H1 (cell line): ENCODE measurements around the gene HELT. TPM values are rescaled to one million over a fixed set of nuclear protein-coding genes. Genes with fewer than 3 reads are reported as not detected.
A peak's percentile ranks its signal among the peaks of the same experiment; 100 is the strongest.

Experiments
- ATF2 ChIP-seq: IDR thresholded peaks from 2 replicates; pipeline ENCODE4 v1.6.1; 2012; ENCODE audit warnings: low read length, inconsistent platforms
- ATF3 ChIP-seq: IDR thresholded peaks from 2 replicates; pipeline ENCODE4 v1.6.1; 2011; ENCODE audit warnings: low read depth, mild to moderate bottlenecking, low read length; ENCODE audit not compliant: insufficient read depth
- CBX5 ChIP-seq: fragments of 300-800, 300-1000 bp; sonication (generic); IDR thresholded peaks from 2 replicates; pipeline ENCODE4 v1.7.1; 2016; ENCODE audit warnings: antibody characterized with exemption, low read length, low read depth
- CTBP2 ChIP-seq: IDR thresholded peaks from 2 replicates; pipeline ENCODE4 v1.7.0; 2011; ENCODE audit warnings: borderline replicate concordance, mild to moderate bottlenecking, moderate library complexity, mixed read lengths, low read length; ENCODE audit not compliant: insufficient read depth, insufficient read length
- CTCF ChIP-seq, 3 experiments: IDR thresholded peaks; 1 replicate in 2 of 3; 2 replicates in 1 of 3; pipeline versions ENCODE4 v1.5.1 to v1.6.1; 2011; ENCODE audit warnings: low read length in 3 of 3, mild to moderate bottlenecking in 3 of 3, inconsistent platforms in 2 of 3, low read depth in 1 of 3, moderate library complexity in 1 of 3; ENCODE audit not compliant: insufficient read depth in 1 of 3; ENCODE audit errors: control extremely low read depth in 1 of 3
- EGR1 ChIP-seq: IDR thresholded peaks from 2 replicates; pipeline ENCODE4 v1.6.1; 2011; ENCODE audit warnings: low read depth, low read length, borderline replicate concordance
- FOSL1 ChIP-seq: IDR thresholded peaks from 2 replicates; pipeline ENCODE4 v1.6.1; 2011; ENCODE audit warnings: mild to moderate bottlenecking, low read depth, low read length, moderate library complexity; ENCODE audit not compliant: insufficient read depth
- JUND ChIP-seq: IDR thresholded peaks from 2 replicates; pipeline ENCODE4 v1.6.1; 2011; ENCODE audit warnings: mild to moderate bottlenecking, improper control_type of control experiment, low read length
- KDM5A ChIP-seq: fragments of 200-600 bp; IDR thresholded peaks from 2 replicates; pipeline ENCODE4 v1.7.1; 2012; ENCODE audit warnings: mild to moderate bottlenecking, low read length, inconsistent platforms, mixed read lengths
- NRF1 ChIP-seq: IDR thresholded peaks from 2 replicates; pipeline ENCODE4 v1.6.1; 2011; ENCODE audit warnings: mild to moderate bottlenecking, low read depth, low read length, improper control_type of control experiment
- POU5F1 ChIP-seq: IDR thresholded peaks from 2 replicates; pipeline ENCODE4 v1.6.1; 2011; ENCODE audit warnings: low read depth, mild to moderate bottlenecking, low read length, moderate library complexity
- RNF2 ChIP-seq: fragments of 200-900, 300-1000 bp; sonication (generic); IDR thresholded peaks from 2 replicates; pipeline ENCODE4 v1.7.1; 2016; ENCODE audit warnings: borderline replicate concordance, low read depth, mild to moderate bottlenecking, antibody characterized with exemption, low read length; ENCODE audit not compliant: poor library complexity, severe bottlenecking; ENCODE audit errors: missing control alignments
- RXRA ChIP-seq: IDR thresholded peaks from 2 replicates; pipeline ENCODE4 v1.6.1; 2011; ENCODE audit warnings: low read depth, mild to moderate bottlenecking, low read length, moderate library complexity; ENCODE audit not compliant: insufficient read depth
- SP2 ChIP-seq: IDR thresholded peaks from 2 replicates; pipeline ENCODE4 v1.6.1; 2012; ENCODE audit warnings: mild to moderate bottlenecking, low read length, inconsistent platforms
- SP4 ChIP-seq: IDR thresholded peaks from 2 replicates; pipeline ENCODE4 v1.6.1; 2012; ENCODE audit warnings: low read length, inconsistent platforms
- SRF ChIP-seq: IDR thresholded peaks from 2 replicates; pipeline ENCODE4 v1.6.1; 2011; ENCODE audit warnings: mild to moderate bottlenecking, low read depth, low read length, moderate library complexity
- TAF1 ChIP-seq: IDR thresholded peaks from 2 replicates; pipeline ENCODE4 v1.6.1; 2011; ENCODE audit warnings: mild to moderate bottlenecking, low read depth, low read length
- TAF7 ChIP-seq: optimal IDR thresholded peaks from 2 replicates; pipeline ENCODE3; 2011; ENCODE audit warnings: low read depth, mild to moderate bottlenecking, inconsistent platforms, low read length, moderate library complexity, borderline replicate concordance
- TBP ChIP-seq: IDR thresholded peaks from 2 replicates; pipeline ENCODE4 v1.6.1; 2011; ENCODE audit warnings: low read depth, low read length, improper control_type of control experiment
- TEAD4 ChIP-seq: IDR thresholded peaks from 2 replicates; pipeline ENCODE4 v1.6.1; 2012; ENCODE audit warnings: low read depth, low read length, inconsistent platforms, mixed read lengths
- polyA plus RNA-seq, 7 experiments: library from polyadenylated mRNA; depleted of rRNA in 3 of 7; stranded (reverse) in 5 of 7; unstranded in 2 of 7; fragments of >200 nt in 5 of 7; fragments of 200-250 nt in 2 of 7; gene quantifications; 1 replicate in 5 of 7; 2 replicates in 1 of 7; 4 replicates in 1 of 7; pipeline versions ENCODE4 v1.2.1 to v1.2.3, GENCODE V29; 2011 to 2013; ENCODE audit warnings: missing spikeins in 2 of 7, mixed read lengths in 2 of 7
- total RNA-seq: library from RNA; stranded (reverse); fragmentation: NEBNext Ultra II Directional; extraction: Animal tissue kit (Norgen Biotek cat#: 25700); gene quantifications from 2 replicates; pipeline ENCODE4 v1.2.1, GENCODE V29; 2021

Gene HELT
- total and polyA plus RNA-seq, 2 of the 8 experiments (the other 6 are each of a cell fraction or from before 2014, with no cell fraction given): 0.32 to 0.35 TPM

GRCh38 chr4:185018834-185019455 lies 655 bp downstream of the HELT start (continued):
- no peak for TF ChIP-seq TEAD4
- TF ChIP-seq KDM5A: no peak
- no peak for TF ChIP-seq TAF1
- TF ChIP-seq RNF2: peak; percentile 77
- TF ChIP-seq ATF2: no peak
- TF ChIP-seq SP4: 0 out of 2 replicates have a peak, but pooled peaks have one; percentile 2
- no peak for TF ChIP-seq CBX5
- TF ChIP-seq POU5F1: no peak
- no peak for TF ChIP-seq NRF1
- TF ChIP-seq TAF7: no peak
- no peak for TF ChIP-seq TBP
- no peak for TF ChIP-seq JUND
- TF ChIP-seq CTBP2: no peak
- TF ChIP-seq ATF3: no peak
- TF ChIP-seq EGR1: no peak
- TF ChIP-seq FOSL1: no peak
- TF ChIP-seq CTCF (IDR thresholded peaks at IDR 0.05; ENCODE audit: control extremely low read depth in 1 of 3, insufficient read depth in 1 of 3, low read depth in 1 of 3, low read length in 3 of 3): no peak
- no peak for TF ChIP-seq SRF
- TF ChIP-seq SP2: no peak
- no peak for TF ChIP-seq RXRA
